ENCODE data around the gene CRYBG2. TPM values are rescaled to one million over a fixed set of nuclear protein-coding genes. Genes with fewer than 3 reads are reported as not detected.

CRYBG2 gene, protein sequence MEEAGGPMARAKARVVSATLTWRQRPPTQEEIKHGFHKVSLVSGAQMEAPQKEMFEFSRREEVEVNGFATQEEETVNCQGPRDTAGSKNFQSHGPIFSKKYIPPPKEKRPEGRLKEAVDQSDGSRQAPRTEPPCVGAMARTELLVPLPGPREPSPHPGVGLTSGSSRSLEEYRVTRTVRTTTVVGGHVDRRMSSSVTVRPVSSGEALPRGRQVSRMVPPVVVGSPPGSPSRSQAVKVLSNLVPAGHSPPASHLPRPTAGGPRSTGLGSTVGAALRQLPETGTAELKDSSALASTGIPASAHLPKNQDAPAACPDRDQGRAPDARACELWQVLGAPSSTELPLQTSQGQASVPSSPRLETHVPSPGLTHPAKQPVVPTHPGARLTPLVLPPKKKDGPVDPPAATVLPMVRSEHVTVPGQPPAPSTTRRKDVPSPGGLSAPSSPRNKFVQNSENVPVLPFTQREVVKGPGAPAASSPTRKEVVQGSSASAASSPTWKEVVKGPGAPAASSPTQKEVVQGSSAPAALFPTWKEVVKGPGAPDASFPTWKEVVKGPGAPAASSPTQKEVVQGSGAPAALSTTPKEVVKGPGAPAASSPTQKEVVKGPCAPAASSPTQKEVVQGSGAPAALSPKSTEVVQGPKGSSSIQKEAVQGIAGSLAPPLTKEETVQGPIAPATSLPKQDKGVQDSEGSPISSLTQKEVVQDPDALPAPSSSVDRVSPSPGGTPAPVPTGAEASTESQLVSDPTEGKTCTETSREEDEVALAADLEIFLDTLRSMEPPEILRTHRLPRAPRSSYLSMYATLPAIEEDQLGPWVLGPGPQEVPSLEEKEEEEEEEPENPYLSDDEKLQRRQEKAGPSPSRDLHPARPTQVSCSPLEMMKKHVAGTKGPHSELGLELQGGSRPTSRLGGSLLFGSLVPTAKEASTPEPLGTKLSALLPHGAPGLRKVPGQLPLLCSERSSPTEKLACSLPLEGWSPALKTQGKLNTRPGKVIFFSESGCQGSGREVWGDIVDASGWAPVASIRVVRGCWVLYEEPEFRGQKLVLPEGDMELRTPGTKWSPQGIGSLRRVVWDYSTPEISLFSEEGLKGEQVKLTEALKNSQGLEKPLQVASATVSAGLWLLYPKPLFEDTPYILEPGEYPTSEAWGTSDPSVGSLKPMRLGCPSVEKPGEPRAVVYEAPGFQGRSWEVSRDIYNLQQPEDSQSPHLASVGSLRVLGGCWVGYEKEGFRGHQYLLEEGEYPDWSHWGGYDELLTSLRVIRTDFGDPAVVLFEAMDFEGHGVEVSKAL (N-terminal part only)
- total RNA-seq (1 to 10 TPM in 1 of 4 donors, under 1 TPM in 1, not detected in 2; 0.56 to 2.9 TPM), polyA plus RNA-seq (under 1 TPM in 1 of 3 donors, not detected in 2; 0.01 TPM)
- long read RNA-seq, donor 1, result 0 reads
- long read RNA-seq, donor 2, result 0 reads

DNA sequence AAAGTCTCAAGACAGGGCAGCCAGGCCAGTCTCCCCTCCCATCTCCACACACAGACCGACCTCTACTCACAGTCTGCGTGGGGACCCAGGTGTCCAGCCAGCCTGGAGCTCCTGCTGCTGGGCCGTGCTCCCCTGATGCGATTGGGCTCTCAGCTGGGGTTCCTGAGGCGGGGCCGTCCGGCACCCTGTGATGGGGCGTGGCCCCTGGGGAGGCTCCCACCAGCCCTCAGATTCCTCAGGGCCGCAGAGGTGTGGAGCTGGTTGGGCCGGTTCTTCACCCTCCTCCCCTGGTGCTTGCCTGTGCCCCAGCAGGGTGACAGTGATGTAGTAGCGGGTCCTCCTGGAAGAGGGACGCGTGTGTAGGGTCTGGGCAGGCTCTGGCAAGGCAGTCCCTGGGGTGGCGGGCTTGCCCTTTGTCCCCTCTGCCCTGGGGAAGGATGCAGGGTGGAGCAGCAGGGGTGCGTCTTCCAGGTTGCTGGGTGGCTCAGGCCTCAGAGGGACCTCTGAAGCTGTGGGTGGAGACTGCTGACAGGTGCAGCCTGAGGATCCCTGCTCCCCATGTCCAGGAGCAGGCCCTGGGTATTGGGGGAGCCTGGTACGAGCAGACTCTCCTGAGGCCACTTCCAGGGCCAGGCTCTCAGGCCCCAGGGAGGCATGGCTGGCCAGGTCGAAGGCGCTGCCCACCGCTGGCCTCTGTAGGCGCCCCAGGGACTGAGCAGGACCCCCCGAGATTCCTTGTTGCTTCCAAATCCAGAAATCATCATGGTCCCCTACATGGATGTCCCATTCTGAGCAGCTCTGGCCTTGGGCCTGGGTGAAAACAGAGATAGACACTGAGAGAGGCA, at the start of gene CRYBG2:
TSS of gene CRYBG2 (minus strand) at position 155 of the 845 bp plus-strand sequence. CDS start 7,473 bp downstream, outside the sequence.
- no peaks in the 10 kb centered on the region for H3K9me3 ChIP-seq
- TF ChIP-seq, protein P1, sequence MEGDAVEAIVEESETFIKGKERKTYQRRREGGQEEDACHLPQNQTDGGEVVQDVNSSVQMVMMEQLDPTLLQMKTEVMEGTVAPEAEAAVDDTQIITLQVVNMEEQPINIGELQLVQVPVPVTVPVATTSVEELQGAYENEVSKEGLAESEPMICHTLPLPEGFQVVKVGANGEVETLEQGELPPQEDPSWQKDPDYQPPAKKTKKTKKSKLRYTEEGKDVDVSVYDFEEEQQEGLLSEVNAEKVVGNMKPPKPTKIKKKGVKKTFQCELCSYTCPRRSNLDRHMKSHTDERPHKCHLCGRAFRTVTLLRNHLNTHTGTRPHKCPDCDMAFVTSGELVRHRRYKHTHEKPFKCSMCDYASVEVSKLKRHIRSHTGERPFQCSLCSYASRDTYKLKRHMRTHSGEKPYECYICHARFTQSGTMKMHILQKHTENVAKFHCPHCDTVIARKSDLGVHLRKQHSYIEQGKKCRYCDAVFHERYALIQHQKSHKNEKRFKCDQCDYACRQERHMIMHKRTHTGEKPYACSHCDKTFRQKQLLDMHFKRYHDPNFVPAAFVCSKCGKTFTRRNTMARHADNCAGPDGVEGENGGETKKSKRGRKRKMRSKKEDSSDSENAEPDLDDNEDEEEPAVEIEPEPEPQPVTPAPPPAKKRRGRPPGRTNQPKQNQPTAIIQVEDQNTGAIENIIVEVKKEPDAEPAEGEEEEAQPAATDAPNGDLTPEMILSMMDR (IDR thresholded peaks at IDR 0.05), result no peak
- no peak for DNase-seq
- H3K36me3 ChIP-seq (ENCODE audit: insufficient read depth in 1 of 2, low read depth in 1 of 2), result no peaks in the 10 kb centered on the region
- no peak within 1 kb of the TSS for H3K27ac ChIP-seq
- no peaks in the 10 kb centered on the region for H3K4me1 ChIP-seq
- no peak within 1 kb of the TSS for H3K4me3 ChIP-seq
- intact Hi-C loops (cut with DNase I), result no loop called here
- ATAC-seq, result peak in 1 of 4 donors; percentile 13
- peaks cover 0 to 35% (median 1%) of the 10 kb centered on the region in 3 donors for H3K27me3 ChIP-seq (ENCODE audit: insufficient read depth in 3 of 3, low read length in 2 of 3)
- 78 to 86% (median 81%) methylated on average over 20 to 21 of the region's 21 CpGs for WGBS, 3 donors

GRCh38 chr1:26403656-26404055, 49.7 kb upstream of the CRYBG2 start:
- intact Hi-C loops (cut with DNase I), result no loop called here
- no peak for DNase-seq
- Histone ChIP-seq H3K27ac (no peak overlapping the region), H3K4me3 (no peak overlapping the region), H3K9me3 (no peaks in the 10 kb centered on the region), H3K36me3 (ENCODE audit: insufficient read depth in 1 of 2, low read depth in 1 of 2) (no peaks in the 10 kb centered on the region), H3K27me3 (ENCODE audit: insufficient read depth in 3 of 3, low read length in 2 of 3) (peaks cover 2 to 15% (median 4%) of the 10 kb centered on the region in 3 donors), H3K4me1 (no peaks in the 10 kb centered on the region)
- TF ChIP-seq, protein P1 (IDR thresholded peaks at IDR 0.05), result no peak
- no peak for ATAC-seq
- 20 to 22% (median 21%) methylated on average over 4 of the region's 4 CpGs for WGBS, 3 donors

DNA sequence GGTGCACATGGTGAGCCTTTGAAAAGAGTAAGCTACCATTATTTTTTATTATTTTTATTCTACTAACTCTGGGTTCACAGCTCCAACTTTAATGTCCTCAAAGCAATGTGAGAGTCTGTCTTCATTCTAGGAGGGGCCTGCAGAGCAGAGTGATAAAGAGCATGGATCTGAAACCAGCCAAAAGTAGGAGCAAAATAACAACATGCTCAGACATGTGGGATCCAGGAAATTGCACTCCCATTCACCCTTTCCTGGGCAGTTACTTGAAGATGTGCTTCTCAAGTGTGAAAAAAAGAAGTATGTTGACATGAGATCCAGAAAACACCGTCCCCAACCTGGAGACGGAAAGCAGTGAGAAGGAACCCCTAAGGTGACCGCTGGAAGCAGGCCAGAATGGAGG, 48.0 kb upstream of the CRYBG2 start:
- TF ChIP-seq, protein P1 (IDR thresholded peaks at IDR 0.05), result no peak
- Histone ChIP-seq H3K27ac (no peak overlapping the region), H3K4me1 (no peaks in the 10 kb centered on the region), H3K36me3 (ENCODE audit: insufficient read depth in 1 of 2, low read depth in 1 of 2) (no peaks in the 10 kb centered on the region), H3K27me3 (ENCODE audit: insufficient read depth in 3 of 3, low read length in 2 of 3) (peaks cover 2 to 12% (median 4%) of the 10 kb centered on the region in 3 donors), H3K9me3 (no peaks in the 10 kb centered on the region), H3K4me3 (no peak overlapping the region)
- intact Hi-C loops (cut with DNase I), result no loop called here
- 75 to 79% (median 76%) methylated on average over 3 of the region's 3 CpGs for WGBS, 3 donors
- ATAC-seq (no peak), DNase-seq (no peak)

DNA sequence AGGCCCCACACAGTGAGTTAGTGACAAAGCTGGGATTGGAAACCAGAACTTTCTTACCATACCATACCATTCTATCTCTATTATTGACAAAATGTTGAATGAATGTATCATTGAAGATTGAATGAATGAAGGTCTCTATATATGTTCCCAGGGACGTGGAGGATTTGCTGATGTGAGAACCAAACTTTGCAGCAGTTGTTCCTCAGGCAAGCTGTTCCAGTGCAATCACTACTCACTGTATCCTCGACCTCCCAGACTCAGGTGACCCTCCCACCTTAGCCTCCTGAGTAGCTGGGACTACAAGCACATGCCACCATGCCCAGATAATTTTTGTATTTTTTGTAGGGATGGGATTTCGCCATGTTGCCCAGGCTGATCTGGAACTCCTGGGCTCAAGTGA, 45.1 kb upstream of the CRYBG2 start:
- Histone ChIP-seq H3K9me3 (no peaks in the 10 kb centered on the region), H3K36me3 (ENCODE audit: insufficient read depth in 1 of 2, low read depth in 1 of 2) (no peaks in the 10 kb centered on the region), H3K27me3 (ENCODE audit: insufficient read depth in 3 of 3, low read length in 2 of 3) (peaks cover 0 to 10% (median 4%) of the 10 kb centered on the region in 3 donors), H3K27ac (no peak overlapping the region), H3K4me3 (no peak overlapping the region), H3K4me1 (no peaks in the 10 kb centered on the region)
- 71 to 80% (median 75%) methylated on average over 3 of the region's 3 CpGs for WGBS, 3 donors
- ATAC-seq, result no peak
- DNase-seq, result no peak
- intact Hi-C loops (cut with DNase I), result no loop called here
- TF ChIP-seq, protein P1 (IDR thresholded peaks at IDR 0.05), result no peak
